NCI-H82 (cell line): ENCODE measurements around the gene EXOC6B.
A peak's percentile ranks its signal among the peaks of the same experiment; 100 is the strongest.

Experiments used
- DNase-seq: peaks from one replicate; lab custom pipeline; 2025; lab: John Stamatoyannopoulos, UW

EXOC6B gene

GRCh38 chr2:72825257-72826155 is at the start of gene EXOC6B:
EXOC6B (minus strand) TSS chr2:72826033.
- DNase-seq = peak; percentile 93

GRCh38 chr2:72871880-72872279 is 46.0 kb upstream of the EXOC6B start:
- no peak for DNase-seq

- no peak for DNase-seq
Measured at GRCh38 chr2:72871060-72871459, 45.2 kb upstream of the EXOC6B start.

- DNase-seq = no peak
Measured at GRCh38 chr2:72864500-72864899, 38.7 kb upstream of the EXOC6B start.

- no peak for DNase-seq
Measured at GRCh38 chr2:72863046-72863445, 37.2 kb upstream of the EXOC6B start.

- DNase-seq = peak; percentile 94
Measured at GRCh38 chr2:72862239-72862988, 36.6 kb upstream of the EXOC6B start.

- DNase-seq = peak; percentile 79
Measured at GRCh38 chr2:72859831-72860262, 34.0 kb upstream of the EXOC6B start.

- DNase-seq = no peak
Measured at GRCh38 chr2:72851333-72851732, 25.5 kb upstream of the EXOC6B start.

GRCh38 chr2:72849138-72849462 is 23.3 kb upstream of the EXOC6B start:
- no peak for DNase-seq

- DNase-seq = no peak
Measured at GRCh38 chr2:72848436-72849137, 22.8 kb upstream of the EXOC6B start.

- DNase-seq = peak; percentile 94
Measured at GRCh38 chr2:72847534-72848315, 21.9 kb upstream of the EXOC6B start.

- DNase-seq = no peak
Measured at GRCh38 chr2:72846171-72847095, 20.6 kb upstream of the EXOC6B start.

- DNase-seq = no peak
Measured at GRCh38 chr2:72843301-72843700, 17.5 kb upstream of the EXOC6B start.

- DNase-seq = no peak
Measured at GRCh38 chr2:72841462-72842125, 15.8 kb upstream of the EXOC6B start.

- DNase-seq = no peak
Measured at GRCh38 chr2:72840066-72840465, 14.2 kb upstream of the EXOC6B start.

GRCh38 chr2:72837171-72837570 is 11.3 kb upstream of the EXOC6B start:
- no peak for DNase-seq

GRCh38 chr2:72835403-72835802 is 9.6 kb upstream of the EXOC6B start:
- no peak for DNase-seq

GRCh38 chr2:72834596-72834995 is 8.8 kb upstream of the EXOC6B start:
- no peak for DNase-seq

GRCh38 chr2:72833084-72833714 is 7.4 kb upstream of the EXOC6B start:
- no peak for DNase-seq

GRCh38 chr2:72830273-72830672 is 4.4 kb upstream of the EXOC6B start:
- DNase-seq = no peak
